ENCODE data around the gene TIPRL. TPM values are rescaled to one million over a fixed set of nuclear protein-coding genes. Genes with fewer than 3 reads are reported as not detected.

Gene TIPRL
- total and polyA plus RNA-seq, 2 donors (not counting 1 experiment from before 2014, with no cell fraction given): 5.1 to 24.9 TPM

DNA sequence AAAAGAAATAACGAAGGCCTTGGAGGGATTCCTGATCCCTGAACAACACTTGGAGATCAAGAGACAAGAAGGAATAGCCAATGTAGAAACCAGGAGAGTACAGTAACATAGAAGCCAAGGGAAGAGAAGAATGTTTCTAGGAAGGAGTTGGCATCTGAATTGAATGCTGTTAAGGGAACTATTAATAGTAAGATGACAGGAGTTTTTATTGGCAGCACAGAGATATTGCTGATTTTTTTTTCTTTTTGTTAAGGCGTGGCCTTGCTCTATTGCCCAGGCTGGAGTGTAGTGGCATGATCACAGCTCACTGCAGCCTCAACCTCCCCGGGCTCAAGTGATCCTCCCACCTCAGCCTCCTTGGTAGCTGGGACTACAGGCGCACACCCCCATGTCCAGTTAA, 37.4 kb downstream of the TIPRL start:
- no peak for ATAC-seq (ENCODE audit: low read depth)
- peaks cover 2% of the 10 kb centered on the region for H3K27me3 Mint-ChIP-seq
- POLR2A ChIA-PET: no interaction called here
- H3K27me3 ChIP-seq (replicated peaks in 1 of 4; ENCODE audit: control extremely low read depth in 1 of 4, control insufficient read depth in 3 of 4, insufficient read depth in 4 of 4, low read length in 3 of 4): peaks cover 0 to 4% (median 1%) of the 10 kb centered on the region in 4 experiments
- no peak overlapping the region for H2AFZ ChIP-seq (ENCODE audit: insufficient read depth, low read depth, low read length, poor library complexity, severe bottlenecking)
- no peak overlapping the region for H3K4me3 ChIP-seq (ENCODE audit: control extremely low read depth in 1 of 5, extremely low read depth in 1 of 5, insufficient read depth in 1 of 5, low read depth in 2 of 5, low read length in 4 of 5)
- H3K4me2 ChIP-seq (replicated peaks; ENCODE audit: low read depth, low read length, poor library complexity, severe bottlenecking): no peak overlapping the region
- intact Hi-C loops (cut with micrococcal nuclease): no loop called here
- WGBS (ENCODE audit: insufficient coverage): 96% methylated on average over 4 of the region's 4 CpGs
- H3K4me1 ChIP-seq (ENCODE audit: control insufficient read depth in 2 of 2, insufficient read depth in 2 of 2, low read length in 2 of 2): no peaks in the 10 kb centered on the region
- H3K27ac ChIP-seq (ENCODE audit: low read length in 2 of 2): no peak overlapping the region
- CTCF ChIA-PET: no interaction called here
- DNase-seq: no peak
- no peak overlapping the region for H3K9ac ChIP-seq (ENCODE audit: low read length)
- no peaks in the 10 kb centered on the region for H3K79me2 ChIP-seq (ENCODE audit: control insufficient read depth, insufficient read depth, low read length)
- H3K27ac Mint-ChIP-seq: no peak overlapping the region
- H4K20me1 ChIP-seq (ENCODE audit: control insufficient read depth, insufficient read depth, low read length, poor library complexity, severe bottlenecking): no peaks in the 10 kb centered on the region
- no peak overlapping the region for H3K4me3 Mint-ChIP-seq
- TF ChIP-seq CTCF (IDR thresholded peaks at IDR 0.05) (no peak), EZH2 (IDR thresholded peaks at IDR 0.05; ENCODE audit: borderline replicate concordance, insufficient read depth, low read depth, low read length, poor library complexity, severe bottlenecking) (no peak)
- H3K36me3 ChIP-seq (replicated peaks in 1 of 2; ENCODE audit: control extremely low read depth in 1 of 2, control insufficient read depth in 1 of 2, extremely low read depth in 1 of 2, insufficient read depth in 2 of 2, low read length in 1 of 2): no peaks in the 10 kb centered on the region
- H3K9me3 ChIP-seq (ENCODE audit: control extremely low read depth in 1 of 3, control insufficient read depth in 2 of 3, insufficient read depth in 1 of 3, low read length in 2 of 3): peaks cover 0 to 10% (median 6%) of the 10 kb centered on the region in 3 donors
- H3K4me1 Mint-ChIP-seq: no peaks in the 10 kb centered on the region
- H3K9me3 Mint-ChIP-seq (ENCODE audit: insufficient read depth): peaks cover 7% of the 10 kb centered on the region

DNA sequence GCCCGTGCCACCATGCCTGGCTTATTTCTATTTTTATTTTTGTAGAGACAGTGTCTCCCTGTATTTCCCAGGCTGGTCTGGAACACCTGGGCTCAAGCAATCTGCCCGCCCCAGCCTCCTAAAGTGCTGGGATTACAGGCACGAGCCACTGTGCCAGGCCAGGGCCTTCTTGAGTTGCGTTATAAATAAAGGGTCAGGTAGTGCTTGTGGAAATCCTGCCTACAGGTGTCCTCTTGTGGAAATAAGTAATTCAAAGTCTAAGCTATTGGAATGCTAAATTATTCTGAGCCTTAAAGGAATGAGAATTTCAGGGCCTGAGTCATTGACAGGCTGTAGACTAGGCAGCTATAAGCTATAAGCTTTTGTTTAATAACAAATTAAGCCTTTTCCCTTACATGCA, 38.9 kb downstream of the TIPRL start:
- H3K79me2 ChIP-seq (ENCODE audit: control insufficient read depth, insufficient read depth, low read length): no peaks in the 10 kb centered on the region
- TF ChIP-seq CTCF (IDR thresholded peaks at IDR 0.05) (no peak), EZH2 (IDR thresholded peaks at IDR 0.05; ENCODE audit: borderline replicate concordance, insufficient read depth, low read depth, low read length, poor library complexity, severe bottlenecking) (no peak)
- H3K4me1 ChIP-seq (ENCODE audit: control insufficient read depth in 2 of 2, insufficient read depth in 2 of 2, low read length in 2 of 2): no peaks in the 10 kb centered on the region
- CTCF ChIA-PET: interaction anchor here (1.0 kb wide), 1 partner anchor 18 kb away, joined by 3 read pairs; no protein-coding TSS in a partner anchor
- peaks cover 3% of the 10 kb centered on the region for H3K9me3 Mint-ChIP-seq (ENCODE audit: insufficient read depth)
- H2AFZ ChIP-seq (ENCODE audit: insufficient read depth, low read depth, low read length, poor library complexity, severe bottlenecking): no peak overlapping the region
- H3K27ac Mint-ChIP-seq: no peak overlapping the region
- peaks cover 2% of the 10 kb centered on the region for H3K27me3 Mint-ChIP-seq
- H3K27ac ChIP-seq (ENCODE audit: low read length in 2 of 2): no peak overlapping the region
- POLR2A ChIA-PET: no interaction called here
- ATAC-seq (ENCODE audit: low read depth): no peak
- DNase-seq: no peak
- peaks cover 0 to 4% (median 1%) of the 10 kb centered on the region in 4 experiments for H3K27me3 ChIP-seq (replicated peaks in 1 of 4; ENCODE audit: control extremely low read depth in 1 of 4, control insufficient read depth in 3 of 4, insufficient read depth in 4 of 4, low read length in 3 of 4)
- no peak overlapping the region for H3K9ac ChIP-seq (ENCODE audit: low read length)
- 95% methylated on average over 3 of the region's 4 CpGs for WGBS (ENCODE audit: insufficient coverage)
- H3K9me3 ChIP-seq (ENCODE audit: control extremely low read depth in 1 of 3, control insufficient read depth in 2 of 3, insufficient read depth in 1 of 3, low read length in 2 of 3): peaks cover 0 to 5% (median 4%) of the 10 kb centered on the region in 3 donors
- H4K20me1 ChIP-seq (ENCODE audit: control insufficient read depth, insufficient read depth, low read length, poor library complexity, severe bottlenecking): no peaks in the 10 kb centered on the region
- H3K4me2 ChIP-seq (replicated peaks; ENCODE audit: low read depth, low read length, poor library complexity, severe bottlenecking): no peak overlapping the region
- no peak overlapping the region for H3K4me3 Mint-ChIP-seq
- H3K4me1 Mint-ChIP-seq: no peaks in the 10 kb centered on the region
- H3K4me3 ChIP-seq (ENCODE audit: control extremely low read depth in 1 of 5, extremely low read depth in 1 of 5, insufficient read depth in 1 of 5, low read depth in 2 of 5, low read length in 4 of 5): no peak overlapping the region
- intact Hi-C loops (cut with micrococcal nuclease): no loop called here
- no peaks in the 10 kb centered on the region for H3K36me3 ChIP-seq (replicated peaks in 1 of 2; ENCODE audit: control extremely low read depth in 1 of 2, control insufficient read depth in 1 of 2, extremely low read depth in 1 of 2, insufficient read depth in 2 of 2, low read length in 1 of 2)

All from B cell (primary cell).